H9 (cell line): ENCODE measurements around the gene ABLIM1. TPM values are rescaled to one million over a fixed set of nuclear protein-coding genes. Genes with fewer than 3 reads are reported as not detected.

Experiments
- DNase-seq: peaks from one replicate; pipeline ENCODE4 v3.0.0-alpha.2; 2017
- H2AFZ ChIP-seq: one replicate; pipeline ENCODE4 v1.6.1; 2013; ENCODE audit warnings: mild to moderate bottlenecking, low read length, control low read depth, moderate library complexity
- H2AK5ac ChIP-seq: 2 replicates; pipeline ENCODE4 v1.6.1; 2013; ENCODE audit warnings: low read length, control low read depth, mixed read lengths; ENCODE audit not compliant: insufficient read length
- H2BK120ac ChIP-seq: one replicate; pipeline ENCODE4 v1.6.1; 2013; ENCODE audit warnings: low read depth, mild to moderate bottlenecking, low read length, control low read depth, inconsistent platforms; ENCODE audit not compliant: poor library complexity, severe bottlenecking
- H2BK12ac ChIP-seq: 2 replicates; pipeline ENCODE4 v1.6.1; 2013; ENCODE audit warnings: low read length, control low read depth, mixed read lengths, low read depth; ENCODE audit not compliant: insufficient read length
- H2BK15ac ChIP-seq: 2 replicates; pipeline ENCODE4 v1.6.1; 2013; ENCODE audit warnings: low read depth, low read length, control low read depth
- H2BK20ac ChIP-seq: one replicate; pipeline ENCODE4 v1.6.1; 2013; ENCODE audit warnings: low read depth, mild to moderate bottlenecking, low read length, control low read depth, inconsistent platforms; ENCODE audit not compliant: poor library complexity, severe bottlenecking
- H2BK5ac ChIP-seq: 2 replicates; pipeline ENCODE4 v1.6.1; 2013; ENCODE audit warnings: low read length, control low read depth, mixed read lengths; ENCODE audit not compliant: insufficient read length
- H3K14ac ChIP-seq: 2 replicates; pipeline ENCODE4 v1.6.1; 2013; ENCODE audit warnings: low read length, control low read depth; ENCODE audit not compliant: insufficient read depth
- H3K18ac ChIP-seq: 2 replicates; pipeline ENCODE4 v1.6.1; 2013; ENCODE audit warnings: low read depth, mild to moderate bottlenecking, mixed read lengths, low read length, control low read depth; ENCODE audit not compliant: insufficient read length
- H3K23ac ChIP-seq: 2 replicates; pipeline ENCODE4 v1.6.1; 2013; ENCODE audit warnings: low read length, control low read depth, mixed read lengths, low read depth; ENCODE audit not compliant: insufficient read length
- H3K23me2 ChIP-seq: 2 replicates; pipeline ENCODE4 v1.6.1; 2013; ENCODE audit warnings: low read depth, mild to moderate bottlenecking, mixed read lengths, low read length, control low read depth; ENCODE audit not compliant: insufficient read length, poor library complexity, severe bottlenecking
- H3K27ac ChIP-seq: 2 replicates; pipeline ENCODE4 v1.5.1; 2013; ENCODE audit warnings: low read length, control low read depth, mixed read lengths, low read depth; ENCODE audit not compliant: insufficient read length
- H3K27me3 ChIP-seq: 2 replicates; pipeline ENCODE4 v1.6.1; 2013; ENCODE audit warnings: low read length, control low read depth, inconsistent platforms; ENCODE audit not compliant: insufficient read depth
- H3K4ac ChIP-seq: 2 replicates; pipeline ENCODE4 v1.6.1; 2013; ENCODE audit warnings: low read depth, mild to moderate bottlenecking, control low read depth, inconsistent platforms, low read length, moderate library complexity
- H3K4me1 ChIP-seq: 2 replicates; pipeline ENCODE4 v1.6.1; 2013; ENCODE audit warnings: low read length, control low read depth, inconsistent platforms; ENCODE audit not compliant: insufficient read depth
- H3K4me2 ChIP-seq: 2 replicates; pipeline ENCODE4 v1.6.1; 2013; ENCODE audit warnings: low read length, control low read depth, mixed read lengths; ENCODE audit not compliant: insufficient read length, insufficient read depth
- H3K56ac ChIP-seq: 2 replicates; pipeline ENCODE4 v1.6.1; 2013; ENCODE audit warnings: low read depth, mild to moderate bottlenecking, mixed read lengths, low read length, control low read depth; ENCODE audit not compliant: insufficient read length
- H3K79me1 ChIP-seq: 2 replicates; pipeline ENCODE4 v1.6.1; 2013; ENCODE audit warnings: low read depth, mild to moderate bottlenecking, moderate library complexity, low read length, control low read depth, inconsistent platforms; ENCODE audit not compliant: insufficient read depth, poor library complexity, severe bottlenecking
- H3K79me2 ChIP-seq: 2 replicates; pipeline ENCODE4 v1.6.1; 2013; ENCODE audit warnings: low read length, control low read depth, inconsistent platforms; ENCODE audit not compliant: insufficient read depth
- H3K9ac ChIP-seq: 2 replicates; pipeline ENCODE4 v1.6.1; 2013; ENCODE audit warnings: low read length, control low read depth, mixed read lengths; ENCODE audit not compliant: insufficient read length; ENCODE audit errors: extremely low read depth
- H3K9me3 ChIP-seq: one replicate; pipeline ENCODE4 v1.6.1; 2013; ENCODE audit warnings: low read depth, low read length, inconsistent platforms; ENCODE audit not compliant: control insufficient read depth
- H3T11ph ChIP-seq: one replicate; pipeline ENCODE4 v1.6.1; 2013; ENCODE audit warnings: mild to moderate bottlenecking, low read length, control low read depth, inconsistent platforms
- H4K20me1 ChIP-seq: one replicate; pipeline ENCODE4 v1.6.1; 2013; ENCODE audit not compliant: control insufficient read depth, insufficient read length, insufficient read depth
- H4K5ac ChIP-seq: 2 replicates; pipeline ENCODE4 v1.6.1; 2013; ENCODE audit warnings: low read depth, mild to moderate bottlenecking, mixed read lengths, low read length, control low read depth; ENCODE audit not compliant: insufficient read length
- H4K8ac ChIP-seq: replicated peaks from 2 replicates; pipeline ENCODE4 v1.6.1; 2013; ENCODE audit warnings: low read length, control low read depth, mixed read lengths, low read depth; ENCODE audit not compliant: insufficient read length
- H4K91ac ChIP-seq: 2 replicates; pipeline ENCODE4 v1.6.1; 2013; ENCODE audit warnings: low read depth, mild to moderate bottlenecking, moderate library complexity, mixed read lengths, low read length, control low read depth; ENCODE audit not compliant: insufficient read length
- H3K27ac Mint-ChIP-seq, 3 experiments: 2 replicates in 2 of 3; 3 replicates in 1 of 3; pipeline ENCODE4 v1.8.0; 2020 to 2021; ENCODE audit warnings: mixed read lengths in 3 of 3, mild to moderate bottlenecking in 1 of 3, moderate library complexity in 1 of 3
- H3K27me3 Mint-ChIP-seq: 2 replicates; pipeline ENCODE4 v1.8.0; 2021; ENCODE audit warnings: low read depth, mild to moderate bottlenecking, moderate library complexity, mixed read lengths
- H3K36me3 Mint-ChIP-seq, 3 experiments: 2 replicates in 2 of 3; 3 replicates in 1 of 3; pipeline ENCODE4 v1.8.0; 2020 to 2021; ENCODE audit warnings: low read depth in 3 of 3, mixed read lengths in 3 of 3; ENCODE audit not compliant: insufficient read depth in 1 of 3
- H3K4me1 Mint-ChIP-seq, 2 experiments: 2 replicates each; pipeline ENCODE4 v1.8.0; 2020; ENCODE audit warnings: mixed read lengths in 2 of 2
- H3K4me3 Mint-ChIP-seq, 2 experiments: 2 replicates in 1 of 2; 3 replicates in 1 of 2; pipeline ENCODE4 v1.8.0; 2020 to 2021; ENCODE audit warnings: mild to moderate bottlenecking in 2 of 2, mixed read lengths in 2 of 2, moderate library complexity in 1 of 2
- H3K9me3 Mint-ChIP-seq, 2 experiments: 2 replicates in 1 of 2; 3 replicates in 1 of 2; pipeline ENCODE4 v1.8.0; 2020; ENCODE audit warnings: mild to moderate bottlenecking in 2 of 2, mixed read lengths in 2 of 2, moderate library complexity in 1 of 2
- WGBS: extraction: QIAGEN DNeasy Blood & Tissue Kit; methylation state at CpG from one replicate; pipeline ENCODE4 v1.1.7; 2013; ENCODE audit warnings: missing lambda C conversion rate, low lambda C conversion rate, mixed read lengths; ENCODE audit not compliant: insufficient read length; ENCODE audit errors: extremely low coverage; 5-methylcytosine and 5-hydroxymethylcytosine counted together
- total RNA-seq: library from RNA; stranded (reverse); gene quantifications from 2 replicates; pipeline ENCODE4 v1.2.1, GENCODE V29; 2021
- TF ChIP-seq, protein P1 (sequence below): fragments of 200-600 bp; sonication (generic); conservative IDR thresholded peaks from 3 replicates; pipeline ENCODE4 v1.8.0; 2021; ENCODE audit warnings: antibody characterized with exemption, mild to moderate bottlenecking

ABLIM1 gene
- total RNA-seq, 1 experiment from 2014 or later = 32.1 TPM

GRCh38 chr10:114684822-114685209 lies 26.7 kb upstream of the ABLIM1 start:
- H3K23me2 ChIP-seq = no peaks in the 10 kb centered on the region
- no peak overlapping the region for H3K27ac Mint-ChIP-seq
- H2AFZ ChIP-seq = no peak overlapping the region

More at GRCh38 chr10:114684822-114685209, 26.7 kb upstream of the ABLIM1 start:
- no peak overlapping the region for H3K23ac ChIP-seq
- no peak overlapping the region for H3K56ac ChIP-seq
- no peak overlapping the region for H4K5ac ChIP-seq
- no peak for DNase-seq
- H2AK5ac ChIP-seq = no peak overlapping the region
- no peaks in the 10 kb centered on the region for H3K79me2 ChIP-seq
- no peaks in the 10 kb centered on the region for H3K27me3 ChIP-seq
- H4K20me1 ChIP-seq = no peaks in the 10 kb centered on the region
- H3K9ac ChIP-seq = no peak overlapping the region
- no peak overlapping the region for H3K27ac ChIP-seq
- no peak overlapping the region for H3K14ac ChIP-seq
- no peak overlapping the region for H3K4me3 Mint-ChIP-seq
- H3K27me3 Mint-ChIP-seq = no peaks in the 10 kb centered on the region
- no peaks in the 10 kb centered on the region for H3K79me1 ChIP-seq
- no peaks in the 10 kb centered on the region for H3K36me3 Mint-ChIP-seq
- no peak overlapping the region for H2BK15ac ChIP-seq
- H2BK120ac ChIP-seq = no peak overlapping the region
- H3K4me2 ChIP-seq = no peak overlapping the region
- H3K9me3 ChIP-seq = no peaks in the 10 kb centered on the region
- H3K9me3 Mint-ChIP-seq = no peaks in the 10 kb centered on the region
- H3T11ph ChIP-seq = no peak overlapping the region
- TF ChIP-seq, protein P1, sequence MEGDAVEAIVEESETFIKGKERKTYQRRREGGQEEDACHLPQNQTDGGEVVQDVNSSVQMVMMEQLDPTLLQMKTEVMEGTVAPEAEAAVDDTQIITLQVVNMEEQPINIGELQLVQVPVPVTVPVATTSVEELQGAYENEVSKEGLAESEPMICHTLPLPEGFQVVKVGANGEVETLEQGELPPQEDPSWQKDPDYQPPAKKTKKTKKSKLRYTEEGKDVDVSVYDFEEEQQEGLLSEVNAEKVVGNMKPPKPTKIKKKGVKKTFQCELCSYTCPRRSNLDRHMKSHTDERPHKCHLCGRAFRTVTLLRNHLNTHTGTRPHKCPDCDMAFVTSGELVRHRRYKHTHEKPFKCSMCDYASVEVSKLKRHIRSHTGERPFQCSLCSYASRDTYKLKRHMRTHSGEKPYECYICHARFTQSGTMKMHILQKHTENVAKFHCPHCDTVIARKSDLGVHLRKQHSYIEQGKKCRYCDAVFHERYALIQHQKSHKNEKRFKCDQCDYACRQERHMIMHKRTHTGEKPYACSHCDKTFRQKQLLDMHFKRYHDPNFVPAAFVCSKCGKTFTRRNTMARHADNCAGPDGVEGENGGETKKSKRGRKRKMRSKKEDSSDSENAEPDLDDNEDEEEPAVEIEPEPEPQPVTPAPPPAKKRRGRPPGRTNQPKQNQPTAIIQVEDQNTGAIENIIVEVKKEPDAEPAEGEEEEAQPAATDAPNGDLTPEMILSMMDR = no peak
- no peak overlapping the region for H2BK5ac ChIP-seq
- no peak overlapping the region for H3K18ac ChIP-seq
- H3K4me1 ChIP-seq = no peaks in the 10 kb centered on the region
- H4K91ac ChIP-seq = no peak overlapping the region
- peaks cover 3 to 8% of the 10 kb centered on the region in 2 experiments; a peak in 3 of 4 replicates for H3K4me1 Mint-ChIP-seq
- no peak overlapping the region for H2BK12ac ChIP-seq
- H3K4ac ChIP-seq = no peak overlapping the region
- no peak overlapping the region for H4K8ac ChIP-seq
- no CpG with 5 or more reads among the region's 5 CpGs for WGBS
- H2BK20ac ChIP-seq = no peak overlapping the region
